ENCODE measurements around the gene CDHR3. TPM values are rescaled to one million over a fixed set of nuclear protein-coding genes. Genes with fewer than 3 reads are reported as not detected.

The CDHR3 gene
- total and polyA plus RNA-seq, 2 donors (not counting 3 experiments of a cell fraction or from before 2014, with no cell fraction given), result 0.46 to 2.3 TPM

DNA sequence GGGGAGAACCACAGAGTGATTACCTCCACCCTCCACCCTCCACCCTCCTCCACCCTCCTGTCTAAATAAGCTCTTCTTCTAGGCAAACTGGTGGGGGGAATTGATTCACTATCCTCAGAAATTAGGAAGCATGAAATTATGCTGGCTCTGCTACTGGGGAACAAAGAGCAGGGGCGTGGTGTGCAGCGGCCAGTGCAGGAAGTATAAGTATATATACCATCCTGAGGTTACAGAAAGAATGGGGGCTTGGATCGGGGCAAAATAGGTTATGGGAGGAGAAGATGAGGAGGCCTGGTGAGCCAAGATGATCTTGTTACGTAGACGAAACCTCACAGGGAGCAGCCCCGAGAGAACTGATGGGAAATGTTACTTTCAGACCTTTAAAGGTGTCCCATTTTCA lies 100.0 kb downstream of the CDHR3 start:
- H3K4me1 ChIP-seq (ENCODE audit: control insufficient read depth, extremely low read depth, insufficient read depth, low read length), result peaks cover 17% of the 10 kb centered on the region
- H4K20me1 ChIP-seq (replicated peaks; ENCODE audit: control insufficient read depth, extremely low read depth, insufficient read depth, low read length), result no peaks in the 10 kb centered on the region
- H3K9me1 ChIP-seq (replicated peaks; ENCODE audit: control insufficient read depth, extremely low read depth, insufficient read depth, low read length), result no peaks in the 10 kb centered on the region
- FAIRE-seq (no peak), DNase-seq (ENCODE audit: low read depth, low spot score) (no peak)
- H3K27ac ChIP-seq (ENCODE audit: insufficient read depth, low read depth, low read length), result no peak overlapping the region
- H3K9me3 ChIP-seq (replicated peaks; ENCODE audit: control insufficient read depth, insufficient read depth, low read length), result no peaks in the 10 kb centered on the region
- no peaks in the 10 kb centered on the region for H3K36me3 ChIP-seq (ENCODE audit: control insufficient read depth in 2 of 2, extremely low read depth in 1 of 2, insufficient read depth in 2 of 2, low read length in 2 of 2)
- intact Hi-C loops (cut with micrococcal nuclease), result no loop called here
- no peaks in the 10 kb centered on the region for H3K79me2 ChIP-seq (ENCODE audit: control insufficient read depth, insufficient read depth, low read length)
- TF ChIP-seq GATA2 (IDR thresholded peaks at IDR 0.05; ENCODE audit: insufficient read depth, insufficient read length, low read depth, low read length), result no peak
- TF ChIP-seq FOS (IDR thresholded peaks at IDR 0.05; ENCODE audit: borderline replicate concordance, insufficient read depth, low read length), result no peak
- no peak for TF ChIP-seq JUN (IDR thresholded peaks at IDR 0.05; ENCODE audit: borderline replicate concordance, insufficient read depth, insufficient read length, low read depth)
- TF ChIP-seq POLR2A (IDR thresholded peaks at IDR 0.05; ENCODE audit: low read depth, low read length), result no peak
- TF ChIP-seq, protein P1, sequence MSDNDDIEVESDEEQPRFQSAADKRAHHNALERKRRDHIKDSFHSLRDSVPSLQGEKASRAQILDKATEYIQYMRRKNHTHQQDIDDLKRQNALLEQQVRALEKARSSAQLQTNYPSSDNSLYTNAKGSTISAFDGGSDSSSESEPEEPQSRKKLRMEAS (IDR thresholded peaks at IDR 0.05; ENCODE audit: insufficient read depth, insufficient read length), result no peak
- TF ChIP-seq, protein P2, sequence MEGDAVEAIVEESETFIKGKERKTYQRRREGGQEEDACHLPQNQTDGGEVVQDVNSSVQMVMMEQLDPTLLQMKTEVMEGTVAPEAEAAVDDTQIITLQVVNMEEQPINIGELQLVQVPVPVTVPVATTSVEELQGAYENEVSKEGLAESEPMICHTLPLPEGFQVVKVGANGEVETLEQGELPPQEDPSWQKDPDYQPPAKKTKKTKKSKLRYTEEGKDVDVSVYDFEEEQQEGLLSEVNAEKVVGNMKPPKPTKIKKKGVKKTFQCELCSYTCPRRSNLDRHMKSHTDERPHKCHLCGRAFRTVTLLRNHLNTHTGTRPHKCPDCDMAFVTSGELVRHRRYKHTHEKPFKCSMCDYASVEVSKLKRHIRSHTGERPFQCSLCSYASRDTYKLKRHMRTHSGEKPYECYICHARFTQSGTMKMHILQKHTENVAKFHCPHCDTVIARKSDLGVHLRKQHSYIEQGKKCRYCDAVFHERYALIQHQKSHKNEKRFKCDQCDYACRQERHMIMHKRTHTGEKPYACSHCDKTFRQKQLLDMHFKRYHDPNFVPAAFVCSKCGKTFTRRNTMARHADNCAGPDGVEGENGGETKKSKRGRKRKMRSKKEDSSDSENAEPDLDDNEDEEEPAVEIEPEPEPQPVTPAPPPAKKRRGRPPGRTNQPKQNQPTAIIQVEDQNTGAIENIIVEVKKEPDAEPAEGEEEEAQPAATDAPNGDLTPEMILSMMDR (IDR thresholded peaks at IDR 0.05; ENCODE audit: extremely low read depth in 1 of 2, insufficient read depth in 1 of 2, low read depth in 1 of 2, low read length in 2 of 2), result no peak
- no peak for TF ChIP-seq MYC (IDR thresholded peaks at IDR 0.05; ENCODE audit: low read depth, low read length)
- H3K4me2 ChIP-seq (ENCODE audit: insufficient read depth, low read length), result no peak overlapping the region
- H2AFZ ChIP-seq (ENCODE audit: low read depth, low read length), result no peak overlapping the region
- POLR2A ChIA-PET, result no interaction called here
- H3K9ac ChIP-seq (replicated peaks; ENCODE audit: extremely low read depth, insufficient read depth, low read length), result no peak overlapping the region
- H3K27me3 ChIP-seq (ENCODE audit: control insufficient read depth in 2 of 2, insufficient read depth in 2 of 2, low read length in 2 of 2), result no peaks in the 10 kb centered on the region
- no TSS peak for BruUV-seq (replicated peaks)
- CTCF ChIA-PET, result interaction anchor here (4.2 kb wide), 1 partner anchor 91 kb away, joined by 25 read pairs; no protein-coding TSS in a partner anchor
- H3K4me3 ChIP-seq (replicated peaks in 1 of 3; ENCODE audit: insufficient read depth in 1 of 3, low read depth in 1 of 3, low read length in 3 of 3), result no peak overlapping the region
- dilution Hi-C loops (cut with MboI; ENCODE audit: extremely low pct_ligation_motif_present, low sequenced_read_pairs), result loop anchor here (25.0 kb wide), 1 partner anchor 99 kb away; no protein-coding TSS in a partner anchor

Measured in endothelial cell of umbilical vein (primary cell).